BJ (cell line): ENCODE results near the gene SF3B2. TPM values are rescaled to one million over a fixed set of nuclear protein-coding genes. Genes with fewer than 3 reads are reported as not detected.

ENCODE experiments used
- CTCF ChIA-PET: fragments of 350-600 bp; formaldehyde crosslinking; extraction: SDS; loops from one replicate; lab custom pipeline; 2021; ENCODE audit warnings: antibody characterized with exemption, inconsistent platforms; lab: Yijun Ruan, JAX
- POLR2A ChIA-PET: fragments of 300-600 bp; sonication (Branson Sonifier 250); formaldehyde crosslinking; extraction: SDS; loops from one replicate; lab custom pipeline; 2021; ENCODE audit warnings: antibody characterized with exemption; lab: Charles Lee
- DNase-seq: peaks from one replicate; pipeline ENCODE4 v3.0.0-alpha.2; 2011; ENCODE audit warnings: low read depth
- H3K27me3 ChIP-seq: 2 replicates; pipeline ENCODE4 v1.6.0; 2011; ENCODE audit warnings: low read length; ENCODE audit not compliant: control insufficient read depth, insufficient read depth
- H3K36me3 ChIP-seq: 2 replicates; pipeline ENCODE4 v1.5.1; 2011; ENCODE audit warnings: low read length; ENCODE audit not compliant: control insufficient read depth, insufficient read depth
- H3K4me3 ChIP-seq: 2 replicates; pipeline ENCODE4 v1.5.1; 2011; ENCODE audit warnings: low read depth, mild to moderate bottlenecking, control low read depth, low read length
- CTCF ChIP-seq: IDR thresholded peaks from 2 replicates; pipeline ENCODE4 v1.5.1; 2011; ENCODE audit warnings: low read depth, mild to moderate bottlenecking, control low read depth, inconsistent platforms, low read length, moderate library complexity; ENCODE audit not compliant: insufficient read depth
- polyA plus RNA-seq: library from polyadenylated mRNA; depleted of rRNA; stranded (reverse); fragments of >200 nt; gene quantifications from 2 replicates; pipeline ENCODE4 v1.2.3, GENCODE V29; 2011

Gene SF3B2
- polyA plus RNA-seq, 1 experiment = 82.7 TPM

GRCh38 chr11:66059966-66060680, 8.0 kb downstream of the SF3B2 start:
- POLR2A ChIA-PET = no interaction called here
- Histone ChIP-seq H3K4me3 (no peak overlapping the region), H3K36me3 (peaks cover 48% of the 10 kb centered on the region), H3K27me3 (no peaks in the 10 kb centered on the region)
- no peak for TF ChIP-seq CTCF
- CTCF ChIA-PET = interaction anchor here (1.3 to 10.8 kb wide), 3 partner anchors 8 to 38 kb away, joined by 5 to 125 read pairs (median 7); partner anchors contain the start of genes PACS1 and SF3B2
- DNase-seq = no peak

DNA sequence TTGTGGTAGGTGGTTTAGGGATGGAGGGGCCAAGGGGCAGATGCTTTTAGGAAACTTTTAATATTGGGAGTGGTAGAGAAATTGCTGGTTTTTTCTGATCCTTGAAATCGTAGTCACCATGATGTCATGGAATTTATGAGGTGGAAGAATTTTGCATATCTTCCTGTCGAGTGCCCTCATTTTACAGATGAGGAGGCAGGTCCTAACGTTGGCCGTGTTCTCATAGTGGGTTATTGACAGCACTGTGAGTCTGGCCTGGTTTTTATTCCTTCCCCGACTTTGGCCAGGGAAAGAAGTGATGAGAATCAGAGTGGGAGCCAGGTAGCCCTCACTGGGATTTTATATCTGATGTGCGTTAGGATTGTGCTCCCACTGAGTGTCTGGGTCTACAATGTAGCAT, 9.1 kb downstream of the SF3B2 start:
- no peak overlapping the region for H3K4me3 ChIP-seq
- peaks cover 44% of the 10 kb centered on the region for H3K36me3 ChIP-seq
- no peak for TF ChIP-seq CTCF
- POLR2A ChIA-PET = no interaction called here
- CTCF ChIA-PET = interaction anchor here (1.3 kb wide), 1 partner anchor 10 kb away, joined by 5 read pairs; the partner anchor contains the start of gene SF3B2
- H3K27me3 ChIP-seq = no peaks in the 10 kb centered on the region
- DNase-seq = no peak

DNA sequence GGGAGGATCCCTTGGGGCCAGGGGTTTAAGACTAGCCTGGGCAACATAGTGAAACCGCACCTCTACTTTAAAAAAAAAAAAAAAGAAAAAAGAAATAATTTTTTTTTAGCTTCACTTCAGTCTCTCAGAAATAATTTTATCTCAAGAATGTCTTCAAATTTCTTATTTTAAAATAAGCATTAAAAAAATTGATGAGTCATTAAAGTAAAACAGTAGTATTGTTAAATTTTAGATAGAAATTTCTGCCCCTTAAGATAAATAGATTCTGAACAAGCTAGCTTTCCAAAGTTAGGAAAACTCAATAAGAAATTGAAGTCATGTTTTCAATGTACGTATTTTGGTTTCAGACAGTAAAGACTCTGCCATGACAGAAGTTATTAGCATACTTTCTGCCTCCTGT, 10.2 kb downstream of the SF3B2 start:
- CTCF ChIA-PET = interaction anchor here (1.4 kb wide), 1 partner anchor 10 kb away, joined by 5 read pairs; the partner anchor contains the start of gene SF3B2
- no peak overlapping the region for H3K4me3 ChIP-seq
- H3K27me3 ChIP-seq = no peaks in the 10 kb centered on the region
- no peak for TF ChIP-seq CTCF
- POLR2A ChIA-PET = interaction anchor here (0.6 kb wide), 2 partner anchors 18 to 23 kb away, joined by 4 read pairs; no protein-coding TSS in a partner anchor
- H3K36me3 ChIP-seq = peaks cover 47% of the 10 kb centered on the region
- DNase-seq = no peak

GRCh38 chr11:66063900-66064299, 11.7 kb downstream of the SF3B2 start:
- ChIA-PET POLR2A (no interaction called here), CTCF (interaction anchor here (1.4 kb wide), 1 partner anchor 11 kb away, joined by 5 read pairs; the partner anchor contains the start of gene SF3B2)
- Histone ChIP-seq H3K27me3 (no peaks in the 10 kb centered on the region), H3K4me3 (no peak overlapping the region), H3K36me3 (peaks cover 49% of the 10 kb centered on the region)
- DNase-seq = no peak
- no peak for TF ChIP-seq CTCF

- Histone ChIP-seq H3K4me3 (no peak overlapping the region), H3K27me3 (no peaks in the 10 kb centered on the region), H3K36me3 (peaks cover 47% of the 10 kb centered on the region)
- no peak for DNase-seq
- CTCF ChIA-PET = no interaction called here
- TF ChIP-seq CTCF = no peak
- POLR2A ChIA-PET = no interaction called here
Measured at GRCh38 chr11:66064571-66064970, 12.4 kb downstream of the SF3B2 start.
